WTC11 (cell line): ENCODE measurements around the gene CDKL2.

Source experiments
- EMX1 ChIP-seq: fragments of 250-450 bp; sonication (Bioruptor Pico); IDR thresholded peaks from 2 replicates; pipeline ENCODE4 v1.8.0; 2021; ENCODE audit warnings: mild to moderate bottlenecking
- ZBTB21 ChIP-seq: sonication (generic); formaldehyde crosslinking; IDR thresholded peaks from 2 replicates; pipeline ENCODE4 v1.8.1; 2023; ENCODE audit warnings: mild to moderate bottlenecking, missing genetic modification reagents, borderline replicate concordance
- ZNF423 ChIP-seq: fragments of 250-450 bp; sonication (Bioruptor Pico); IDR thresholded peaks from 2 replicates; pipeline ENCODE4 v2.1.2; 2022; ENCODE audit warnings: mild to moderate bottlenecking, moderate library complexity
- ZNF671 ChIP-seq: fragments of 250-450 bp; sonication (Bioruptor Pico); IDR thresholded peaks from 2 replicates; pipeline ENCODE4 v1.8.0; 2021; ENCODE audit warnings: mild to moderate bottlenecking
- TF ChIP-seq, protein P1 (sequence below): fragments of 200-600 bp; IDR thresholded peaks from 2 replicates; pipeline ENCODE4 v1.8.0; 2022; ENCODE audit warnings: antibody characterized with exemption
- TF ChIP-seq, protein P2 (sequence below): sonication (generic); formaldehyde crosslinking; IDR thresholded peaks from 2 replicates; pipeline ENCODE4 v1.8.0; 2022; ENCODE audit warnings: missing genetic modification reagents
- TF ChIP-seq, protein P3 (sequence below): sonication (generic); formaldehyde crosslinking; IDR thresholded peaks from 2 replicates; pipeline ENCODE4 v1.8.1; 2023; ENCODE audit warnings: mild to moderate bottlenecking, missing genetic modification reagents
- TF ChIP-seq, protein P4 (sequence below): sonication (generic); formaldehyde crosslinking; IDR thresholded peaks from 2 replicates; pipeline ENCODE4 v1.8.1; 2023; ENCODE audit warnings: mild to moderate bottlenecking, moderate library complexity, missing genetic modification reagents
- TF ChIP-seq, protein P5 (sequence below): sonication (generic); formaldehyde crosslinking; IDR thresholded peaks from 2 replicates; pipeline ENCODE4 v1.8.0; 2022; ENCODE audit warnings: mild to moderate bottlenecking, missing genetic modification reagents
- TF ChIP-seq, protein P6 (sequence below): sonication (generic); formaldehyde crosslinking; IDR thresholded peaks from 2 replicates; pipeline ENCODE4 v1.8.1; 2023; ENCODE audit warnings: mild to moderate bottlenecking, missing genetic modification reagents, moderate library complexity
- TF ChIP-seq, protein P7 (sequence below): fragments of 250-450 bp; sonication (Bioruptor Pico); IDR thresholded peaks from 2 replicates; pipeline ENCODE4 v1.9.0; 2021; ENCODE audit warnings: moderate library complexity, mild to moderate bottlenecking, inconsistent platforms, borderline replicate concordance
- TF ChIP-seq, protein P8 (sequence below): sonication (generic); formaldehyde crosslinking; IDR thresholded peaks from 2 replicates; pipeline ENCODE4 v1.8.1; 2022; ENCODE audit warnings: low read depth, mild to moderate bottlenecking, moderate library complexity, missing genetic modification reagents, borderline replicate concordance

DNA sequence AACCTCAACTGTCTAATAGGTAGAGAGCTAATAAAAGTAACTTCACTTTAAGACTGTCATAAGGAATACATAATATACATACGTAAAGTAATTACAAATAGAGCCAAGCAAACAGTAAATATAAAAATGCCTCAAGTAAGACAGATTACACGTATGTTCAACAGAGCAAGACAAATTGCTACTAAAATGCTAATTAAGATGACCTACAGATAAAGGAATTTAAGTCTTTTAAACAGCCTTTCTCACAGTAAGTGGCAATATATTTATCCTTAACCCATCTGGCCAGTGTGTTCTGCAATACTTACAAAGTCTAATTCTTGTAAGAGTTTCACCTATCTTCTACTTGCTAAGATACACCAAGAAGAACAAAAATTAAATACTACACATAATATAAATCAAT is 30.2 kb upstream of the CDKL2 start:
- TF ChIP-seq, protein P1, sequence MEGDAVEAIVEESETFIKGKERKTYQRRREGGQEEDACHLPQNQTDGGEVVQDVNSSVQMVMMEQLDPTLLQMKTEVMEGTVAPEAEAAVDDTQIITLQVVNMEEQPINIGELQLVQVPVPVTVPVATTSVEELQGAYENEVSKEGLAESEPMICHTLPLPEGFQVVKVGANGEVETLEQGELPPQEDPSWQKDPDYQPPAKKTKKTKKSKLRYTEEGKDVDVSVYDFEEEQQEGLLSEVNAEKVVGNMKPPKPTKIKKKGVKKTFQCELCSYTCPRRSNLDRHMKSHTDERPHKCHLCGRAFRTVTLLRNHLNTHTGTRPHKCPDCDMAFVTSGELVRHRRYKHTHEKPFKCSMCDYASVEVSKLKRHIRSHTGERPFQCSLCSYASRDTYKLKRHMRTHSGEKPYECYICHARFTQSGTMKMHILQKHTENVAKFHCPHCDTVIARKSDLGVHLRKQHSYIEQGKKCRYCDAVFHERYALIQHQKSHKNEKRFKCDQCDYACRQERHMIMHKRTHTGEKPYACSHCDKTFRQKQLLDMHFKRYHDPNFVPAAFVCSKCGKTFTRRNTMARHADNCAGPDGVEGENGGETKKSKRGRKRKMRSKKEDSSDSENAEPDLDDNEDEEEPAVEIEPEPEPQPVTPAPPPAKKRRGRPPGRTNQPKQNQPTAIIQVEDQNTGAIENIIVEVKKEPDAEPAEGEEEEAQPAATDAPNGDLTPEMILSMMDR, result no peak
- TF ChIP-seq ZBTB21 (no peak), ZNF423 (no peak), ZNF671 (no peak), EMX1 (no peak)
- TF ChIP-seq, protein P2, sequence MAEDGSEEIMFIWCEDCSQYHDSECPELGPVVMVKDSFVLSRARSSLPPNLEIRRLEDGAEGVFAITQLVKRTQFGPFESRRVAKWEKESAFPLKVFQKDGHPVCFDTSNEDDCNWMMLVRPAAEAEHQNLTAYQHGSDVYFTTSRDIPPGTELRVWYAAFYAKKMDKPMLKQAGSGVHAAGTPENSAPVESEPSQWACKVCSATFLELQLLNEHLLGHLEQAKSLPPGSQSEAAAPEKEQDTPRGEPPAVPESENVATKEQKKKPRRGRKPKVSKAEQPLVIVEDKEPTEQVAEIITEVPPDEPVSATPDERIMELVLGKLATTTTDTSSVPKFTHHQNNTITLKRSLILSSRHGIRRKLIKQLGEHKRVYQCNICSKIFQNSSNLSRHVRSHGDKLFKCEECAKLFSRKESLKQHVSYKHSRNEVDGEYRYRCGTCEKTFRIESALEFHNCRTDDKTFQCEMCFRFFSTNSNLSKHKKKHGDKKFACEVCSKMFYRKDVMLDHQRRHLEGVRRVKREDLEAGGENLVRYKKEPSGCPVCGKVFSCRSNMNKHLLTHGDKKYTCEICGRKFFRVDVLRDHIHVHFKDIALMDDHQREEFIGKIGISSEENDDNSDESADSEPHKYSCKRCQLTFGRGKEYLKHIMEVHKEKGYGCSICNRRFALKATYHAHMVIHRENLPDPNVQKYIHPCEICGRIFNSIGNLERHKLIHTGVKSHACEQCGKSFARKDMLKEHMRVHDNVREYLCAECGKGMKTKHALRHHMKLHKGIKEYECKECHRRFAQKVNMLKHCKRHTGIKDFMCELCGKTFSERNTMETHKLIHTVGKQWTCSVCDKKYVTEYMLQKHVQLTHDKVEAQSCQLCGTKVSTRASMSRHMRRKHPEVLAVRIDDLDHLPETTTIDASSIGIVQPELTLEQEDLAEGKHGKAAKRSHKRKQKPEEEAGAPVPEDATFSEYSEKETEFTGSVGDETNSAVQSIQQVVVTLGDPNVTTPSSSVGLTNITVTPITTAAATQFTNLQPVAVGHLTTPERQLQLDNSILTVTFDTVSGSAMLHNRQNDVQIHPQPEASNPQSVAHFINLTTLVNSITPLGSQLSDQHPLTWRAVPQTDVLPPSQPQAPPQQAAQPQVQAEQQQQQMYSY (CRISPR knock-in tag), result no peak
- TF ChIP-seq, protein P3, sequence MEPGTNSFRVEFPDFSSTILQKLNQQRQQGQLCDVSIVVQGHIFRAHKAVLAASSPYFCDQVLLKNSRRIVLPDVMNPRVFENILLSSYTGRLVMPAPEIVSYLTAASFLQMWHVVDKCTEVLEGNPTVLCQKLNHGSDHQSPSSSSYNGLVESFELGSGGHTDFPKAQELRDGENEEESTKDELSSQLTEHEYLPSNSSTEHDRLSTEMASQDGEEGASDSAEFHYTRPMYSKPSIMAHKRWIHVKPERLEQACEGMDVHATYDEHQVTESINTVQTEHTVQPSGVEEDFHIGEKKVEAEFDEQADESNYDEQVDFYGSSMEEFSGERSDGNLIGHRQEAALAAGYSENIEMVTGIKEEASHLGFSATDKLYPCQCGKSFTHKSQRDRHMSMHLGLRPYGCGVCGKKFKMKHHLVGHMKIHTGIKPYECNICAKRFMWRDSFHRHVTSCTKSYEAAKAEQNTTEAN, result no peak
- TF ChIP-seq, protein P4, sequence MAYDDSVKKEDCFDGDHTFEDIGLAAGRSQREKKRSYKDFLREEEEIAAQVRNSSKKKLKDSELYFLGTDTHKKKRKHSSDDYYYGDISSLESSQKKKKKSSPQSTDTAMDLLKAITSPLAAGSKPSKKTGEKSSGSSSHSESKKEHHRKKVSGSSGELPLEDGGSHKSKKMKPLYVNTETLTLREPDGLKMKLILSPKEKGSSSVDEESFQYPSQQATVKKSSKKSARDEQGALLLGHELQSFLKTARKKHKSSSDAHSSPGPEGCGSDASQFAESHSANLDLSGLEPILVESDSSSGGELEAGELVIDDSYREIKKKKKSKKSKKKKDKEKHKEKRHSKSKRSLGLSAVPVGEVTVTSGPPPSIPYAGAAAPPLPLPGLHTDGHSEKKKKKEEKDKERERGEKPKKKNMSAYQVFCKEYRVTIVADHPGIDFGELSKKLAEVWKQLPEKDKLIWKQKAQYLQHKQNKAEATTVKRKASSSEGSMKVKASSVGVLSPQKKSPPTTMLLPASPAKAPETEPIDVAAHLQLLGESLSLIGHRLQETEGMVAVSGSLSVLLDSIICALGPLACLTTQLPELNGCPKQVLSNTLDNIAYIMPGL, result no peak
- TF ChIP-seq, protein P5, sequence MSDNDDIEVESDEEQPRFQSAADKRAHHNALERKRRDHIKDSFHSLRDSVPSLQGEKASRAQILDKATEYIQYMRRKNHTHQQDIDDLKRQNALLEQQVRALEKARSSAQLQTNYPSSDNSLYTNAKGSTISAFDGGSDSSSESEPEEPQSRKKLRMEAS (CRISPR knock-in tag), result no peak
- TF ChIP-seq, protein P6, sequence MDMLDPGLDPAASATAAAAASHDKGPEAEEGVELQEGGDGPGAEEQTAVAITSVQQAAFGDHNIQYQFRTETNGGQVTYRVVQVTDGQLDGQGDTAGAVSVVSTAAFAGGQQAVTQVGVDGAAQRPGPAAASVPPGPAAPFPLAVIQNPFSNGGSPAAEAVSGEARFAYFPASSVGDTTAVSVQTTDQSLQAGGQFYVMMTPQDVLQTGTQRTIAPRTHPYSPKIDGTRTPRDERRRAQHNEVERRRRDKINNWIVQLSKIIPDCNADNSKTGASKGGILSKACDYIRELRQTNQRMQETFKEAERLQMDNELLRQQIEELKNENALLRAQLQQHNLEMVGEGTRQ (CRISPR knock-in tag), result no peak
- TF ChIP-seq, protein P7, sequence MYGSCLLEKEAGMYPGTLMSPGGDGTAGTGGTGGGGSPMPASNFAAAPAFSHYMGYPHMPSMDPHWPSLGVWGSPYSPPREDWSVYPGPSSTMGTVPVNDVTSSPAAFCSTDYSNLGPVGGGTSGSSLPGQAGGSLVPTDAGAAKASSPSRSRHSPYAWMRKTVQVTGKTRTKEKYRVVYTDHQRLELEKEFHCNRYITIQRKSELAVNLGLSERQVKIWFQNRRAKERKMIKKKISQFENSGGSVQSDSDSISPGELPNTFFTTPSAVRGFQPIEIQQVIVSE (CRISPR knock-in tag), result no peak
- TF ChIP-seq, protein P8, sequence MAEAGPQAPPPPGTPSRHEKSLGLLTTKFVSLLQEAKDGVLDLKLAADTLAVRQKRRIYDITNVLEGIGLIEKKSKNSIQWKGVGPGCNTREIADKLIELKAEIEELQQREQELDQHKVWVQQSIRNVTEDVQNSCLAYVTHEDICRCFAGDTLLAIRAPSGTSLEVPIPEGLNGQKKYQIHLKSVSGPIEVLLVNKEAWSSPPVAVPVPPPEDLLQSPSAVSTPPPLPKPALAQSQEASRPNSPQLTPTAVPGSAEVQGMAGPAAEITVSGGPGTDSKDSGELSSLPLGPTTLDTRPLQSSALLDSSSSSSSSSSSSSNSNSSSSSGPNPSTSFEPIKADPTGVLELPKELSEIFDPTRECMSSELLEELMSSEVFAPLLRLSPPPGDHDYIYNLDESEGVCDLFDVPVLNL (CRISPR knock-in tag), result no peak
